ENCODE results near the gene CSMD2. TPM values are rescaled to one million over a fixed set of nuclear protein-coding genes. Genes with fewer than 3 reads are reported as not detected.

Gene CSMD2
- total RNA-seq, 6 experiments from 2014 or later = under 0.01 to 0.19 (median 0.09) TPM; not detected in 1

DNA sequence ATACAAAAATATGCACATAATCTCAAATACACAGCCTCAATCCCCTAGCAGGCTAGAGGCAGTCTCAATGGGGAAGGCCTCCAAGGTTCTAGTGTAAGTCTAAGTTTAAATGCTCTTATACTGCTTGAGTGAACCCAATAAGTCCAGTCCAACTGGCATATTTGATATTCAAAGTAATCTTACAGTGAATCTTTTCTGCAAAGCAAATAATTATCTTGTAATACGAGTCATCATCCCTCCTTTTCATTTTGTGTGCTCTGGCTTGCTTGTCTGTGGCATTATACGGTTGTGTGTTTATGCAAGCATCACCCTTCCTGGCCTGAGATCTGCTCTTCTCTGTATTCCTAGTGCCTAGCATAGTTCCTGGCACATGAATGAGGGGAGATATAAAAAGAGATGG, 468.1 kb downstream of the CSMD2 start:
- no peak for DNase-seq
- no peak overlapping the region for H3K4me3 ChIP-seq
- intact Hi-C loops (cut with DNase I) = no loop called here
- WGBS (ENCODE audit: insufficient coverage, low coverage, low lambda C conversion rate, missing lambda C conversion rate) = 40% methylated on average over 2 of the region's 2 CpGs
- H3K4me1 ChIP-seq = no peaks in the 10 kb centered on the region
- H3K27me3 ChIP-seq = no peaks in the 10 kb centered on the region
- no peaks in the 10 kb centered on the region for H3K9me3 ChIP-seq
- no peak overlapping the region for H3K27ac ChIP-seq
- no peak for TF ChIP-seq POLR2A (IDR thresholded peaks at IDR 0.05)
- TF ChIP-seq, protein P1, sequence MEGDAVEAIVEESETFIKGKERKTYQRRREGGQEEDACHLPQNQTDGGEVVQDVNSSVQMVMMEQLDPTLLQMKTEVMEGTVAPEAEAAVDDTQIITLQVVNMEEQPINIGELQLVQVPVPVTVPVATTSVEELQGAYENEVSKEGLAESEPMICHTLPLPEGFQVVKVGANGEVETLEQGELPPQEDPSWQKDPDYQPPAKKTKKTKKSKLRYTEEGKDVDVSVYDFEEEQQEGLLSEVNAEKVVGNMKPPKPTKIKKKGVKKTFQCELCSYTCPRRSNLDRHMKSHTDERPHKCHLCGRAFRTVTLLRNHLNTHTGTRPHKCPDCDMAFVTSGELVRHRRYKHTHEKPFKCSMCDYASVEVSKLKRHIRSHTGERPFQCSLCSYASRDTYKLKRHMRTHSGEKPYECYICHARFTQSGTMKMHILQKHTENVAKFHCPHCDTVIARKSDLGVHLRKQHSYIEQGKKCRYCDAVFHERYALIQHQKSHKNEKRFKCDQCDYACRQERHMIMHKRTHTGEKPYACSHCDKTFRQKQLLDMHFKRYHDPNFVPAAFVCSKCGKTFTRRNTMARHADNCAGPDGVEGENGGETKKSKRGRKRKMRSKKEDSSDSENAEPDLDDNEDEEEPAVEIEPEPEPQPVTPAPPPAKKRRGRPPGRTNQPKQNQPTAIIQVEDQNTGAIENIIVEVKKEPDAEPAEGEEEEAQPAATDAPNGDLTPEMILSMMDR (IDR thresholded peaks at IDR 0.05) = no peak
- ATAC-seq = no peak
- H3K36me3 ChIP-seq = no peaks in the 10 kb centered on the region

DNA sequence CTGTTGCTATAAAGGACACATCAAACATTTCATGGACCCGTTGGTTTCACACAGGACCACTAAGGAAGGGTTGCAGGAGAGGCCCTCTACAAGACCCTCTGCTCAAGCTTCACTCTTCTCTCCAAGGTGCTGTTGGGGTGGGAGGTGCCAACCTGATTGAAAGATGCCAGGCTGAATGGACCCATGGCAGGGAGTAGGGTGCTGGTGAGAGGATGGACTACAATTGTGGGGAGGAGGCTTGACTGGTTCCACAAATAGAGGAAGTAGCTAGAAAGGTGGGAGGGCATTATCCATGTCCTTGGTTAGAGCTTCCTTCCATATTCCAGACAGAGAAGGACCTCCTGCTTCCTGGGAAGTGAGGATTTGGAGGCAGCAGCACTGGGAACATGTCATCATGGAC, 468.7 kb downstream of the CSMD2 start:
- DNase-seq = no peak
- no peaks in the 10 kb centered on the region for H3K9me3 ChIP-seq

GRCh38 chr1:33692206-33693188, 472.5 kb downstream of the CSMD2 start:
- ATAC-seq (no peak), DNase-seq (no peak)
- 75% methylated on average over 7 of the region's 7 CpGs for WGBS (ENCODE audit: insufficient coverage, low coverage, low lambda C conversion rate, missing lambda C conversion rate)
- TF ChIP-seq, protein P1 (IDR thresholded peaks at IDR 0.05) = no peak
- TF ChIP-seq POLR2A (IDR thresholded peaks at IDR 0.05) = no peak
- Histone ChIP-seq H3K4me3 (no peak overlapping the region), H3K4me1 (no peaks in the 10 kb centered on the region), H3K9me3 (no peaks in the 10 kb centered on the region), H3K36me3 (no peaks in the 10 kb centered on the region), H3K27ac (no peak overlapping the region), H3K27me3 (no peaks in the 10 kb centered on the region)
- intact Hi-C loops (cut with DNase I) = no loop called here

More for the DNA sequence above, 468.7 kb downstream of the CSMD2 start:
- no peaks in the 10 kb centered on the region for H3K4me1 ChIP-seq
- no peak overlapping the region for H3K4me3 ChIP-seq
- no peak overlapping the region for H3K27ac ChIP-seq
- no peak for TF ChIP-seq POLR2A (IDR thresholded peaks at IDR 0.05)
- TF ChIP-seq, protein P1 (IDR thresholded peaks at IDR 0.05) = no peak
- 55% methylated on average over 1 of the region's 1 CpG for WGBS (ENCODE audit: insufficient coverage, low coverage, low lambda C conversion rate, missing lambda C conversion rate)
- intact Hi-C loops (cut with DNase I) = no loop called here
- no peaks in the 10 kb centered on the region for H3K36me3 ChIP-seq
- ATAC-seq = no peak
- no peaks in the 10 kb centered on the region for H3K27me3 ChIP-seq

DNA sequence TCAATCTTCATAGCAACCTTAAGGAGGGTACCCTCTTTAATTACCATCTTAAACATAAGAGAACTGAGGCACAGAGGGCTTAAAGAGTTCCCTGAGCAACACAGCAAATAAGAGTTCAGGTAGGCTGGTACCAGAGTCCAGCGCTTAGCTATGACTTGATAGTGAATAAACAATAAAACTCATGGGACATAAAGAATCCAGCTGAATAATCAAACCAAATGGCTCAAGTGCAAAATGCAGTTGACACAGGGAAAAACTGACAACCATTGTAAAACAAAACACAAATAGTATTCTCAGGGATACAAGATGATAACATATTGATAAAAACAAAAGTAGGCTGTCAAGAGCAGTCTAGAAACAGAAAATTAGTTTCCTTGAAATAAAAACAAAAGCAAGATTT, 478.0 kb downstream of the CSMD2 start:
- no peaks in the 10 kb centered on the region for H3K27me3 ChIP-seq
- TF ChIP-seq, protein P1 (IDR thresholded peaks at IDR 0.05) = no peak
- no peak for TF ChIP-seq POLR2A (IDR thresholded peaks at IDR 0.05)
- WGBS (ENCODE audit: insufficient coverage, low coverage, low lambda C conversion rate, missing lambda C conversion rate) = 87% methylated on average over 1 of the region's 1 CpG
- H3K36me3 ChIP-seq = no peaks in the 10 kb centered on the region
- ATAC-seq (no peak), DNase-seq (no peak)
- intact Hi-C loops (cut with DNase I) = no loop called here
- H3K4me1 ChIP-seq = no peaks in the 10 kb centered on the region
- no peak overlapping the region for H3K4me3 ChIP-seq
- no peaks in the 10 kb centered on the region for H3K9me3 ChIP-seq
- no peak overlapping the region for H3K27ac ChIP-seq
